Measurements from ENCODE around the gene ALOX12B.
"Not testable (repeated sequence)": the region's sequence is repeated elsewhere in the genome, so short reads cannot be mapped to it uniquely, and the experiment has no call there.

ALOX12B gene

GRCh38 chr17:8081876-8082275 lies 5.6 kb downstream of the ALOX12B start:
- no peak for DNase-seq

- no peak for DNase-seq
Measured at GRCh38 chr17:8080799-8081219, 6.7 kb downstream of the ALOX12B start.

GRCh38 chr17:8080208-8080798 lies 7.2 kb downstream of the ALOX12B start:
- peak; percentile 66 for DNase-seq

- peak; percentile 92 for DNase-seq
Measured at GRCh38 chr17:8079291-8080207, 8.0 kb downstream of the ALOX12B start.

- not testable (repeated sequence) for DNase-seq
Measured at GRCh38 chr17:8077939-8078338, 9.6 kb downstream of the ALOX12B start.

GRCh38 chr17:8076502-8077266 lies 10.8 kb downstream of the ALOX12B start:
- DNase-seq = no peak

- DNase-seq = no peak
Measured at GRCh38 chr17:8075574-8076342, 11.8 kb downstream of the ALOX12B start.

GRCh38 chr17:8075081-8075480 lies 12.4 kb downstream of the ALOX12B start:
- no peak for DNase-seq

- no peak for DNase-seq
Measured at GRCh38 chr17:8074554-8074953, 13.0 kb downstream of the ALOX12B start.

- DNase-seq = peak; percentile 91
Measured at GRCh38 chr17:8073627-8074484, 13.7 kb downstream of the ALOX12B start.

- DNase-seq = no peak
Measured at GRCh38 chr17:8072729-8073461, 14.6 kb downstream of the ALOX12B start.

GRCh38 chr17:8072341-8072728 lies 15.2 kb downstream of the ALOX12B start:
- no peak for DNase-seq

GRCh38 chr17:8071496-8071895 lies 16.0 kb downstream of the ALOX12B start:
- DNase-seq = no peak

GRCh38 chr17:8069587-8069860 lies 18.0 kb downstream of the ALOX12B start:
- peak; percentile 29 for DNase-seq

GRCh38 chr17:8068736-8069586 lies 18.6 kb downstream of the ALOX12B start:
- DNase-seq = no peak

GRCh38 chr17:8067806-8068205 lies 19.7 kb downstream of the ALOX12B start:
- no peak for DNase-seq

GRCh38 chr17:8066841-8067775 lies 20.4 kb downstream of the ALOX12B start:
- DNase-seq = no peak

- DNase-seq = no peak
Measured at GRCh38 chr17:8064561-8065019, 22.9 kb downstream of the ALOX12B start.

Measured in NCI-H82 (cell line).